ENCODE measurements around the gene SH3D19. TPM values are rescaled to one million over a fixed set of nuclear protein-coding genes. Genes with fewer than 3 reads are reported as not detected.

SH3D19 gene, protein sequence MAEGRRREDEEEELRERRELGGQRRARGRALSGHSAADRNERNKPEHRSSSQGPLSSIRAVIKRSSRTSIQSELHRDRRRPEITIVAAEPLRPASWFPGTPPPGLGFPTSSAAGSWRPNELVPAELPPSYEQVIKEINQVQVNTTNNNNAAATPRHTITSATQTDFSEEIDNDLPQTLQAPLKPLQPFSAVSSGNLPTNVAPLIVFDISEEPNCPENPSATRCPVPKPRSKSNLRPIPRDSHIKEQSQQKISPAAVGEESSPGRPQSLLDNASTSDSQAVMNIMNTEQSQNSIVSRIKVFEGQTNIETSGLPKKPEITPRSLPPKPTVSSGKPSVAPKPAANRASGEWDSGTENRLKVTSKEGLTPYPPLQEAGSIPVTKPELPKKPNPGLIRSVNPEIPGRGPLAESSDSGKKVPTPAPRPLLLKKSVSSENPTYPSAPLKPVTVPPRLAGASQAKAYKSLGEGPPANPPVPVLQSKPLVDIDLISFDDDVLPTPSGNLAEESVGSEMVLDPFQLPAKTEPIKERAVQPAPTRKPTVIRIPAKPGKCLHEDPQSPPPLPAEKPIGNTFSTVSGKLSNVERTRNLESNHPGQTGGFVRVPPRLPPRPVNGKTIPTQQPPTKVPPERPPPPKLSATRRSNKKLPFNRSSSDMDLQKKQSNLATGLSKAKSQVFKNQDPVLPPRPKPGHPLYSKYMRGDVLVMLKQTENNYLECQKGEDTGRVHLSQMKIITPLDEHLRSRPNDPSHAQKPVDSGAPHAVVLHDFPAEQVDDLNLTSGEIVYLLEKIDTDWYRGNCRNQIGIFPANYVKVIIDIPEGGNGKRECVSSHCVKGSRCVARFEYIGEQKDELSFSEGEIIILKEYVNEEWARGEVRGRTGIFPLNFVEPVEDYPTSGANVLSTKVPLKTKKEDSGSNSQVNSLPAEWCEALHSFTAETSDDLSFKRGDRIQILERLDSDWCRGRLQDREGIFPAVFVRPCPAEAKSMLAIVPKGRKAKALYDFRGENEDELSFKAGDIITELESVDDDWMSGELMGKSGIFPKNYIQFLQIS
- 132 and 230 TPM in 2 replicates for total RNA-seq

DNA sequence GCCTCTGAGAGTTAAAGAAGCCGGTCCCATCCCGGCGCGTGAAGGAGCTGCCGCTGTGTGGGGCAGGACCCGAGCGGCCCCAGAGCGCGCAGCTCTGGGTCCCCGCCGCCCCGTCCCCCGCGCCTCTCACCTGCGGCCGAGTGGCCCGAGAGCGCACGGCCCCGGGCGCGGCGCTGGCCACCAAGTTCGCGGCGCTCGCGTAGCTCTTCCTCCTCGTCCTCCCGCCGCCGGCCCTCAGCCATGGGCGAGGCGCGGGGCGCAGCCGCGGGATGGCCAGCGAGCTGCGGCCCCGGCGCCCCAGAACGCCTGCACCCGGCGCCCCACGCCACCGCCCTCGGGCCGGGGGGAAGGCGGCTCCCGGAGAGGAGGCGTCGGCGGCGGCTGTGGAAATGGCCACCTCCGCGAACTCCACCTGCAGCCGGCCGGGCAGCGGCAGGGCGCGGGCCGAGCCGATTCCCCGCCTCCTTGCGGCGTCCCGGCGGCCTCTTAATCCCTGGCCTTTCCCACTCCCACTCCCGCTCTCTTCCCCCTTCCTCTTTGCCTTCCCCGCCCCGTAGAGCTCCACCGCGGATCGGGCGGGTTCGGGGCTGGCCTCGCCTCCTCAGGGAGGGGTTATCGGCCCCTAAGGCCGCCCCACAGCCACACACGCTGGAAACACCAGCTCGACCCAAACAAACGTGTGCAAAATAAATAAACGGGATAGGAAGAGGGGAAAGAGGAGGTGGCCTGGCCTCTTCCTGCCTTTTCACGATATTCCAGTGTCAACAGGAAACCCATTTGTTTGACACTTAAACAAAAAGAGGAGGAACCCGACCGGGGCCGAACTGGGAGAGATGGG, at the start of gene SH3D19:
Gene SH3D19, minus strand, starts transcription at position 495 of the 838 bp plus-strand sequence. Its CDS starts 253 bp downstream, at position 242.

DNA sequence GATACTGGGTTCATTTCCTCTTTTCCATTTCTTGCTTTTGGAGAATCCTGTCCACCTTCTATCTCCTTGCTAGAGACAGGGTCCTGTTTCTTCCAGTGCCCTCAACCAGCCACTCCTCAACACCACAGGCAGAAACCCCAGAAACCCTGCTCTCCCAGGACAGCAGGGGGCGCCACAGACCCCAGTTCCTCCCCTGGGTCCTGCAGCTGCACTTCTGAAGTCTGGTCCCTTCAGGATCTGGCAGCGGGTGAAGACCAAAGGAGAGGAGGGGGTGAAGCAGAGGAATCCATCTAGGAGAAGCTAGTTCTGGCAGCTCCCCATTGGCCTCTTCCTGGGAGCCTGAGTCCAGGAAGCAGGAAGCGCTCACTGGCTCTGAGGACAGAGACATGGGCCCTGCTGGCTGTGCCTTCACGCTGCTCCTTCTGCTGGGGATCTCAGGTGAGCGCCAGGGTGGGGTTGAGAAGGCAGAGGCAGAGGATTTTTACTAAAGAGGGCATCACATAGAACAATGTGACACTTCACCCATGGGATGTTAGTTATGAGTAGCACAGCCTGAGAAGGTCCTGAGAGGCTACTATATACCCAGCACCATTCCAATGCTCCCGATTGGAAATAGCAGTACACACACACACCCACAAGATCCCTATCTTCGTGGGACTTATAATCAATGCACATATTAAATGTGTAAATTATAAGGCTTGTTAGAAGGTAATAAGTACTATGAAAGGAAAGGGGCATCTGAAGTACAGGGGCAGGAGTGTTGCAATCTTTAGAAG, 48.4 kb downstream of the SH3D19 start, which contains the start of gene PRSS48:
Gene PRSS48, plus strand, starts transcription at position 375 of the 776 bp plus-strand sequence. Its CDS starts 12 bp downstream, at position 387.

DNA sequence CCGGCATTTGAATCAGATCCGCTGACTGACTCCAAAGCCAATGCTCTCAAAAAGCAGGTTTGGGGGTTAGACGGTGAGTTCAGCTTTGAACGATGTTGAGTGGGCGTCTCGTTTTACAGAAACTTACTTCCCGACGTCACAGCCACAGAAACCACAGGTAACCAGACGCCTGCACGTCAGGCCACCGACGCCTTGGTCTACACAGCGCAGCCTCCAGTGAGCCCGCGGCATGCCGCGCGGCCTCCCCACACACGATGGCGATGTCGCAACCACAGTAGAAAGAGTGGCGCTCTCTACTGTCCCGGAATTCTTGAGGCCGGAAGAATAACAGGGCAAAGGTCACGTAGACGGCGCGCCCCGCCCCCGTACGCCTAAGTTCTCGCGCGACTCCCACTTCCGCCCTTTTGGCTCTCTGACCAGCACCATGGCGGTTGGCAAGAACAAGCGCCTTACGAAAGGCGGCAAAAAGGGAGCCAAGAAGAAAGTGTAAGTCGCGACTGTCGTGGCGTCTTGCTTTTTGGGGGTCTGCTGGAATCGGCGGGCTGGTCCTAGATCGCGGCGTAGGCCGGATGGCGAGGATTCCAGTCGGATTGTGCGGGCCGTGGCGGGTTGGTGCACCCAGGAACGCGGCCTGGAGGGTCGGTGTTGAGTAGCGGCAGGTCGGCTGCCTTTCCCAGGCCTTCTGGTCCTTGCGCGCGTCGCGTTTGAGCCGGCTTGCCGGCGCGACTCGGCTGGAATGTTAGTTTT, 226.0 kb downstream of the SH3D19 start, which contains the start of gene RPS3A:
Gene RPS3A, plus strand, starts transcription at position 400 of the 747 bp plus-strand sequence. Its CDS starts 25 bp downstream, at position 425.

Other genes starting within 250 kb of the SH3D19 start
- 3,625 and 5,024 TPM in 2 replicates for gene RPS3A, start 226.0 kb downstream of the SH3D19 start, total RNA-seq
- gene PRSS48, start 48.4 kb downstream of the SH3D19 start, total RNA-seq = not detected in 2 replicates
- under 0.01 and 0.12 TPM in 2 replicates for gene FHIP1A, start 83.6 kb upstream of the SH3D19 start, total RNA-seq